Skeletal muscle tissue (tissue), 4 donors: Measurements from ENCODE around the gene GALE. TPM values are rescaled to one million over a fixed set of nuclear protein-coding genes. Genes with fewer than 3 reads are reported as not detected.

Experiments used
- H3K27ac ChIP-seq: one replicate; pipeline ENCODE4 v1.7.0; 2013; ENCODE audit warnings: mild to moderate bottlenecking, low read depth, low read length, inconsistent platforms
- H3K27me3 ChIP-seq, 3 donors: one replicate each; pipeline ENCODE4 v1.7.0; 2013; ENCODE audit warnings: low read length in 3 of 3; ENCODE audit not compliant: control insufficient read depth in 3 of 3, insufficient read depth in 3 of 3
- H3K36me3 ChIP-seq, 3 donors: one replicate each; pipeline ENCODE4 v1.7.0; 2013; ENCODE audit warnings: low read length in 3 of 3; ENCODE audit not compliant: control insufficient read depth in 3 of 3, insufficient read depth in 3 of 3
- H3K4me1 ChIP-seq, 3 donors: one replicate each; pipeline ENCODE4 v1.7.0; 2013; ENCODE audit warnings: low read length in 3 of 3, mild to moderate bottlenecking in 3 of 3; ENCODE audit not compliant: control insufficient read depth in 3 of 3, insufficient read depth in 3 of 3
- H3K4me3 ChIP-seq, 3 donors: one replicate each; pipeline ENCODE4 v1.7.0; 2013; ENCODE audit warnings: low read length in 3 of 3
- H3K9ac ChIP-seq, 3 donors: one replicate each; pipeline ENCODE4 v1.7.0; 2013; ENCODE audit warnings: low read length in 3 of 3, mild to moderate bottlenecking in 3 of 3, moderate library complexity in 2 of 3, low read depth in 1 of 3
- H3K9me3 ChIP-seq, 3 donors: one replicate each; pipeline ENCODE4 v1.7.0; 2013; ENCODE audit warnings: low read length in 3 of 3; ENCODE audit not compliant: control insufficient read depth in 3 of 3
- total RNA-seq: library from RNA; depleted of rRNA; stranded (reverse); fragments of >200 nt; gene quantifications from one replicate; pipeline ENCODE4 v1.2.3, GENCODE V29; 2014
- donor health status: Osteomylitis.

Gene GALE
- total RNA-seq, 1 donor from 2014 or later, result 17.2 TPM

DNA sequence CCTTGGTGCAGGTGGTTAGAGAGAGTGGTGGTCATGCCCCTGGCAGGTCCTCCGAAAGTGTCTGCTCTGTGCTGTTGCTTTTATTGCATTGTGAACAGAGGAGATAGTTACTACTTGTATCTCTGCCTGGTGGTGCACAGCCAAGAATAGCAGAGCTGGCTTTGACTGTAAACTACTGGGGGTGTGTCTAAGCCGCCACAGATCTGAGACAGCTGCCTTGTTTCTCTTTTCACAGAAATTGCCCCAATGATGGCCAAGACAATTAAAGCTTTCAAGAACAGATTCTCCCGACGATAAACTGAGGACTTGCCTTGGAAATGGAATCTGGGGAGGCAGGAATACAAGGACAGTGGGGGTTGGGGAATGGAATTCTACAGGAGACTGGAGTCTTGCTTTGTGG, 41.3 kb downstream of the GALE start:
- peaks cover 41 to 54% (median 44%) of the 10 kb centered on the region in 3 donors for H3K36me3 ChIP-seq
- H3K4me1 ChIP-seq, result peaks cover 47 to 52% (median 48%) of the 10 kb centered on the region in 3 donors
- no peak overlapping the region for H3K27ac ChIP-seq

DNA sequence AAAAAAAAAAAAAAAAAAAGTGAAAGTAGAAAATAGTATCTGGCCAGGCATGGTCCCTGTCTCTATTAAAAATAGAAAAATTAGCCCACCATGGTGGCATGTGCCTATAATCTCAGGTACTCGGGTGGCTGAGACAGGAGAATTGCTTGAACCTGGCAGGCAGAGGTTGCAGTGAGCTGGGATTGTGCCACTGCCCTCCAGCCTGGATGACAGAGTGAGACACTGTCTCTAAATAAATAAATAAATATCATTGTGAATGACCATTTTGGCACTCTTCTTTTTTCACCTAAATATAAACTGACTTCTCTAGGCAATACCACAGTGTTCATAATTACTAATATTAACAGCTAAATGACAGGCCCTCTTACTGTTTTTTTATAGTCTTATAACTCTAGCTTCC, 42.7 kb downstream of the GALE start:
- Histone ChIP-seq H3K27ac (no peak overlapping the region), H3K36me3 (peaks cover 55 to 68% (median 58%) of the 10 kb centered on the region in 3 donors), H3K9ac (no peak overlapping the region), H3K4me1 (peaks cover 37 to 41% (median 39%) of the 10 kb centered on the region in 3 donors), H3K9me3 (no peaks in the 10 kb centered on the region), H3K4me3 (no peak overlapping the region), H3K27me3 (no peaks in the 10 kb centered on the region)

More for the DNA sequence above, 41.3 kb downstream of the GALE start:
- peak overlapping the region in 2 of 3 donors; percentile 57 to 62 for H3K9ac ChIP-seq
- no peak overlapping the region for H3K4me3 ChIP-seq
- no peaks in the 10 kb centered on the region for H3K9me3 ChIP-seq
- no peaks in the 10 kb centered on the region for H3K27me3 ChIP-seq

DNA sequence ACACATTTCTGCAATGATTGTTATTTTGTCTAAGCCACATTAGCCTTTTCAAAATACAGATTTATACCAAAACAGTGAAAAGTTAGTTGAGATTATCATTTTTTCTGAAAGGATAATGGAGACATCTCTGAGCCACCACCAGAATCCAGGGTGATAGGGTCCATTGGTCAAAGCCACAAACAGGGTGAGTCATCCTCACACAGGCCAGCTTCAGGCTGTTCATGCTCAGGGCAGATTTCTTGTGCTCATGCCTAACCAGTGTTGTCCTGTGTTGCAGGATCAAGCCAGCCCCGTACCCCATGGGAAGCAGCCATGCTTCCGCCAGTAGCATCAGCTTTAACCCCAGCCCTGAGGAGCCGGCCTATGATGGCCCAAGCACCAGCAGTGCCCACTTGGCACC, 43.9 kb downstream of the GALE start:
- no peaks in the 10 kb centered on the region for H3K9me3 ChIP-seq
- H3K27me3 ChIP-seq, result no peaks in the 10 kb centered on the region
- no peak overlapping the region for H3K27ac ChIP-seq
- H3K4me3 ChIP-seq, result no peak overlapping the region
- peaks cover 30 to 35% (median 32%) of the 10 kb centered on the region in 3 donors for H3K4me1 ChIP-seq
- H3K9ac ChIP-seq, result no peak overlapping the region
- peaks cover 64 to 77% (median 69%) of the 10 kb centered on the region in 3 donors for H3K36me3 ChIP-seq

DNA sequence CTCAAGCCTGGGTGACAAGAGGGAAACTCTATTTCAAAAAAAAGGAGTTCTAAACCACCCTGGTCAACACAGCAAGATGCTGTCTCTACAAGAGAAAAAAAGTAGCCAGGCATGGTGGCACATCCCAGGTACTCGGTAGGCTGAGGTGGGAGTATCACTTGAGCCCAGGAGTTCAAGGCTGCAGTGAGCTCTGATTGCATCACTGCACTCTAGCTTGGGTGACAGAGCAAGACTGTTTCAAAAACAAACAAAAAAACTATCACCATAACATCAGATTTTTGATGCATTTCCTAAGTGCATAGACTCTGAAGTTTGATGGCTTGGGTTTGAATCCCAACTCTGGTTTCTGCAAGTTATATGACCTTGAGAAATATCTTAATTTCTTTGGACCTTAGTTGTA, 47.6 kb downstream of the GALE start:
- H3K36me3 ChIP-seq, result peaks cover 66 to 76% (median 68%) of the 10 kb centered on the region in 3 donors
- H3K27ac ChIP-seq, result no peak overlapping the region
- no peaks in the 10 kb centered on the region for H3K9me3 ChIP-seq
- H3K4me3 ChIP-seq, result no peak overlapping the region
- H3K9ac ChIP-seq, result no peak overlapping the region
- H3K27me3 ChIP-seq, result no peaks in the 10 kb centered on the region
- H3K4me1 ChIP-seq, result peaks cover 3 to 10% (median 6%) of the 10 kb centered on the region in 3 donors

DNA sequence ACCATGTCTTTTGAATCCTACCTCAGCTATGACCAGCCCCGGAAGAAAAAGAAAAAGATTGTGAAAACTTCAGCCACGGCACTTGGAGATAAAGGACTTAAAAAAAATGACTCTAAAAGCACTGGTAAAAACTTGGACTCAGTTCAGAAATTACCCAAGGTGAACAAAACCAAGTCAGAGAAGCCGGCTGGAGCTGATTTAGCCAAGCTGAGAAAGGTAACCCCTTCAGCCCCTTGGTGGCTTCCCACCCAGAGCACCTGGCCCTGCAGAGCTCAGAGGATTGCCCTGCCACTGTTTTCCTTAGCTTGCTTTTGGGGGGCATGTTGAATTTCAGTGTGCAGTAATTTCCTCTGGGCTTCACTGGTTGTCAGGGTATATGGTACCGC, 48.7 kb downstream of the GALE start:
- H3K4me1 ChIP-seq, result peaks cover 0 to 18% (median 7%) of the 10 kb centered on the region in 3 donors
- H3K27ac ChIP-seq, result no peak overlapping the region
- H3K4me3 ChIP-seq, result no peak overlapping the region
- no peaks in the 10 kb centered on the region for H3K9me3 ChIP-seq
- H3K27me3 ChIP-seq, result no peaks in the 10 kb centered on the region
- no peak overlapping the region for H3K9ac ChIP-seq
- H3K36me3 ChIP-seq, result peaks cover 60 to 72% (median 63%) of the 10 kb centered on the region in 3 donors

DNA sequence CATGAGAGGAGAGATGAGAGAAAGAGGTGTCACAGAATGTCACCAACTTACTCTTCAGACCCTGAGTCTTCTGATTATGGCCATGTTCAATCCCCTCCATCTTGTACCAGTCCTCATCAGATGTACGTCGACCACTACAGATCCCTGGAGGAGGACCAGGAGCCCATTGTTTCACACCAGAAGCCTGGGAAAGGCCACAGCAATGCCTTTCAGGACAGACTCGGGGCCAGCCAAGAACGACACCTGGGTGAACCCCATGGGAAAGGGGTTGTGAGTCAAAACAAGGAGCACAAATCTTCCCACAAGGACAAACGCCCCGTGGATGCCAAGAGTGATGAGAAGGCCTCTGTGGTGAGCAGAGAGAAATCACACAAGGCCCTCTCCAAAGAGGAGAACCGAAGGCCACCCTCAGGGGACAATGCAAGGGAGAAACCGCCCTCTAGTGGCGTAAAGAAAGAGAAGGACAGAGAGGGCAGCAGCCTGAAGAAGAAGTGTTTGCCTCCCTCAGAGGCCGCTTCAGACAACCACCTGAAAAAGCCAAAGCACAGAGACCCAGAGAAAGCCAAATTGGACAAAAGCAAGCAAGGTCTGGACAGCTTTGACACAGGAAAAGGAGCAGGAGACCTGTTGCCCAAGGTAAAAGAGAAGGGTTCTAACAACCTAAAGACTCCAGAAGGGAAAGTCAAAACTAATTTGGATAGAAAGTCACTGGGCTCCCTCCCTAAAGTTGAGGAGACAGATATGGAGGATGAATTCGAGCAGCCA, 49.3 kb downstream of the GALE start:
- H3K4me3 ChIP-seq, result no peak overlapping the region
- H3K36me3 ChIP-seq, result peaks cover 55 to 66% (median 57%) of the 10 kb centered on the region in 3 donors
- peaks cover 0 to 16% (median 7%) of the 10 kb centered on the region in 3 donors for H3K4me1 ChIP-seq
- no peak overlapping the region for H3K27ac ChIP-seq
- no peaks in the 10 kb centered on the region for H3K9me3 ChIP-seq
- H3K27me3 ChIP-seq, result no peaks in the 10 kb centered on the region
- H3K9ac ChIP-seq, result no peak overlapping the region

DNA sequence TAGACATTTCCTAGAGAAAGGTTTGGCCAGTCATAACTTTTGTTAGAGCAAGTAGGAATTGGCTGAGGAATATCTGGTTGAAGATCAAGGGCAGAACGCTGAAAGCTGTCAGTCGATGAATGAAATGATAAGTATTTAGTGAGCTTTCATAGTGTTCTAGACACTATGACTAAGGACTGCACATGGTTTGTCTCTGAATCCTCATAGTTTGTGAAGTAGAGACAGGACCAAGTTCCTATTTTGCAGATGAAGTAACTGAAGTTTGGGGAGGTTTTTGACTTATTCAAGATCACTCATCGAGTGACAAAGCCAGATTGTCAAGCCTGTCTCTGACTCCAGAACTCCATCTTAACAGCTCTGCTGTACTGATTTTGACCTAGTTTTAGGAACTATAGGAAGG, 52.5 kb downstream of the GALE start:
- H3K27ac ChIP-seq, result no peak overlapping the region
- no peaks in the 10 kb centered on the region for H3K27me3 ChIP-seq
- peaks cover 11 to 32% (median 21%) of the 10 kb centered on the region in 3 donors for H3K4me1 ChIP-seq
- no peaks in the 10 kb centered on the region for H3K9me3 ChIP-seq
- H3K9ac ChIP-seq, result no peak overlapping the region
- no peak overlapping the region for H3K4me3 ChIP-seq
- H3K36me3 ChIP-seq, result peaks cover 23 to 34% (median 25%) of the 10 kb centered on the region in 3 donors

Other genes starting within 250 kb of the GALE start
- 120 TPM for gene ID3, start 241.3 kb downstream of the GALE start, total RNA-seq
- gene RPL11, start 108.9 kb downstream of the GALE start, total RNA-seq, result 1,434 TPM
- 14.1 TPM for gene ELOA, start 57.3 kb downstream of the GALE start, total RNA-seq
- 53.2 TPM for gene PITHD1, start 22.3 kb downstream of the GALE start, total RNA-seq
- gene LYPLA2, start 9.6 kb downstream of the GALE start, total RNA-seq, result 21.9 TPM
- 31.3 TPM for gene HMGCL, start 24.7 kb upstream of the GALE start, total RNA-seq
- gene FUCA1, start 67.5 kb upstream of the GALE start, total RNA-seq, result 21.9 TPM
- gene CNR2, start 112.6 kb upstream of the GALE start, total RNA-seq, result under 0.01 TPM
- gene PNRC2, start 159.1 kb upstream of the GALE start, total RNA-seq, result 62.6 TPM
- 65.2 TPM for gene SRSF10, start 179.6 kb upstream of the GALE start, total RNA-seq